HS-27A (cell line): ENCODE measurements around the gene ZNF771.
"Not testable (repeated sequence)": the region's sequence is repeated elsewhere in the genome, so short reads cannot be mapped to it uniquely, and the experiment has no call there.

Experiments
- DNase-seq: peaks from one replicate; pipeline ENCODE4 v3.0.0-alpha.2; 2012; ENCODE audit warnings: low read depth, missing footprints

ZNF771 gene

DNA sequence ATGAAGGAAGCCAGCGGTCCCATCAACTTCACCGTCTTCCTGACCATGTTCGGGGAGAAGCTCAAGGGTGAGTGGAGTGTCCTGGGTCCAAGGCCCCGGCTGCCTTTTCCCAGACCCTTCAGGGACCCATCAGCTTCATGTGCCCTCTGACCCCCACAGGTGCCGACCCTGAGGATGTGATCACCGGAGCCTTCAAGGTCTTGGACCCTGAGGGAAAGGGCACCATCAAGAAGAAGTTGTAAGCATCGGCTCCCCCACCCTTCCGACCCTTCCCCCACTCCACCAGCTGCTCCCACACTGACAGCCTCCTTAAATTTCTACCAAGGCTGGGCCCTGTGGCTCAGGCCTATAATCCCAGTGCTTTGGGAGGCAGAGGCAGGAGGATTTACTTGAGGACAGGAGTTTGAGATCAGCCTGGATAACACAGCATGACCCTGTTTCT lies 30.9 kb upstream of the ZNF771 start:
- DNase-seq, result no peak

DNA sequence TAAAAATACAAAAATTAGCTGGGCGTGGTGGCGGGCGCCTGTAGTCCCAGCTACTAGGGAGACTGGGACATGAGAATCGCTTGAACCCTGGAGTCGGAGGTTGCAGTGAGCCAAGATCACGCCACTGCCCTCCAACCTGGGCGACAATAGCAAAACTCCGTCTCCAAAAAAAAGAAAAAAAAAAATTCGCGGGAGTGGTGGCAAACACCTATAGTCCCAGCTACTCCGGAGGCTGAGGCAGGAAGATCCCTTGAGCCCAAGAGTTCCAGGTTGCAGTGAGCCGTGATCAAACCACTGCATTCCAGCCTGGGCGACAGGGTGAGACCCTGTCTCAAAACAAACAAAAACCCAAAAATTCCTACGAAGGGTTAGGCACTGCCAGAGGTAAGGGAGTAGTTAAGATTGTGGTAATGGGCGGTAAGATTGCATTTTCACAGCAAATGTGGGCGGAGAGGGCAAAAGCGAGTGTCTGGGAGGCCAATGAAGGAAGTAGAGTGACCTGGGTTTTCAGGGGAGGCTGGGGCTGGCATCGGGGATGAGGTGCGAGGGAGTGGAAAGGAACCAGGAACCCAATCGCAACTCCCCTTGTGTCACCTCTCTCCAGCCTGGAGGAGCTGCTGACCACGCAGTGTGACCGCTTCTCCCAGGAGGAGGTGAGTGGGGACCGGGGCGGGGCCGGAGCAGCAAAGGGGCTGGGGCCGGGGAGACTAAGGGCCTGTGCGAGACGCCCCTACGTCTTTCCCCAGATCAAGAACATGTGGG lies 30.2 kb upstream of the ZNF771 start:
- no peak for DNase-seq

DNA sequence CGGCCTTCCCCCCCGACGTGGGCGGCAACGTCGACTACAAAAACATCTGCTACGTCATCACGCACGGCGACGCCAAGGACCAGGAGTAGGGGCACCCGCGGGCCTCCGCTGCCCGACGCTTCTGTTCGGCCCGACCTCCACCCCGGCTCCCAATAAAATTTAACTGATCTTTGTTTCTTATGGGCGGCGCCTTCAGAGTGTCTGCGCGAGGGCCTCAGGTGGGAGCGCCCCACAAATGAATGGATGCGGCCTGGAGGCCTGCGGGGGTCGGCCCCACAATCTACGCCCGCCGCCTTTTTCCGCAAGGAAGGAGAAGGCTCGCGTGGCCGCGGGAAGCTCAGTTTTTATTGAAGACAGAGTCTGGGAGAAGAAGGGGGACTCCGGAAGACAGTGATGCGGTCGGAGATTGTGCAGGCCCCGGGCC lies 29.6 kb upstream of the ZNF771 start:
- DNase-seq, result peak; percentile 70

DNA sequence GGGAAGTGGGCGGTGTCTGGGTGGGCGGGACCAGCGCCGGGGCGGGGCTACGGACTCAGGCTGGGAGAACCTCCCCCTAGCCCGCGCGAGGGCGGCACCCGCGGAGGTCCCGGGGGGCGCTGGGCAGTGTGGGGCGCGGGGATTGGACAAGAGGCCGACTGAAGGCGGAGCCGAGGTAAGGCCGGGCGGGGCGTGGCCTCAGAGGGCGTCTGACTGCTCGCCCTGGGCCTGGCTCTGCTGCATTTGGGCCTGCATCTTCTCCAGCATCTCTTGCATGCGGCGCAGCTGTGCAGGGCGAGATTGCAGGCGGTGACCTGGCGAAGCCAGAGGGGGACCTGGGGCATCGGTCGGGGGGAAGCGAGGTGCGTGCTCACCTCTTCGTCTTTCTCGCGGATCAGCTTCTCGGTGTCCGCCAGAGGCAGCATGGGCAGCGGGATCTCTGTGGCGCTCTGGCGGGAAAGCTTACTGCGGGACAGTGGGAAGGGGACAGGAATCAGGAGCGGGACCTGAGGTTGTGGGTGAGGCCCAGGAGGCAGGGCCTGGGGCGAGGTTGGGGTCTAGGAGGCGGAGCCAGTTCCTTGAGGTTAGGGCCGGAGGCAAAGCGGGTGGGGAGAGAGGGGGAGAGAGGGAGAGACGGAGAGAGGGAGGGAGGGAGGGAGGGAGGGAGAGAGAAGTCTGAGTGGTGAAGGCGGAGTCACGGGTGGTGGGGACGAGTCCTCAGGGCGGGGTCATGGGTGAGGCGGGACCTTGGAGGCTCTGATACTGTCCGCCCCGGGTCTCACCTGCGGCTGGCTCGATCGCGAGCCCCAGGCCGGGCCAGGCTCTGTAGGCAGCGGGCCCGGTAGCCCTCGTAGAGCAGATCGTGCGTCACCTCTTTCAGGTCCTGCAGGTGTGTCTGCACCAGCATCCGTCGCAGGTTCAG lies 28.9 kb upstream of the ZNF771 start:
- DNase-seq, result peak; percentile 84

DNA sequence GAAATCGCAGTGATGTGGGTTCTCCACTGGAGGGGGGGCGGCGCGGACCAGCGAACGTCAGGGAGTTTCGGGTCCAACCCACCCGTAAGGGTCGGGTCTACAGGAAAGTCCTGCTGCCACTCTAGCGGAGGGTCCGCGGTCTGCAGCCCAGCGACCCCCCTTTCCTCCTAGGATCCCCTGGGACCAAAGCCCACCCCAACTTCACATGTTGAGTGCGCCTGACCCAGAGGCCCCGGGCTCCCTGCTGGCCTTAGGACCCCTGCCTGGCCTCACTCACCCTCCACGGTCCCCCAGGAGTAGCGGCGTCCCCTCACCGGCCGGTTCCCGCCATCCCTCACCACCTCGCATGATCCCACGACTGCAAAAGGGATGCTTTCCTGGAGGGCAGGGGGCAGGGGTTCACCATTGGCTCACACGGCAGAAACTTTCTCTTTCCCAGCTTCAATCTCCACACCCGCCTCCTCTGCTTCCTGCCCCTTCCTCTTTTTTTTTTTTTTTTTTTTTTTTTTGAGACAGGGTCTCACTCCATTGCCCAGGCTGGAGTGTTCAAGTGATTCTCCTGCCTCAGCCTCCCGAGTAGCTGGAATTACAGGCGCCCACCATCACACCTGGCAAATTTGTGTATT lies 28.1 kb upstream of the ZNF771 start:
- no peak for DNase-seq

DNA sequence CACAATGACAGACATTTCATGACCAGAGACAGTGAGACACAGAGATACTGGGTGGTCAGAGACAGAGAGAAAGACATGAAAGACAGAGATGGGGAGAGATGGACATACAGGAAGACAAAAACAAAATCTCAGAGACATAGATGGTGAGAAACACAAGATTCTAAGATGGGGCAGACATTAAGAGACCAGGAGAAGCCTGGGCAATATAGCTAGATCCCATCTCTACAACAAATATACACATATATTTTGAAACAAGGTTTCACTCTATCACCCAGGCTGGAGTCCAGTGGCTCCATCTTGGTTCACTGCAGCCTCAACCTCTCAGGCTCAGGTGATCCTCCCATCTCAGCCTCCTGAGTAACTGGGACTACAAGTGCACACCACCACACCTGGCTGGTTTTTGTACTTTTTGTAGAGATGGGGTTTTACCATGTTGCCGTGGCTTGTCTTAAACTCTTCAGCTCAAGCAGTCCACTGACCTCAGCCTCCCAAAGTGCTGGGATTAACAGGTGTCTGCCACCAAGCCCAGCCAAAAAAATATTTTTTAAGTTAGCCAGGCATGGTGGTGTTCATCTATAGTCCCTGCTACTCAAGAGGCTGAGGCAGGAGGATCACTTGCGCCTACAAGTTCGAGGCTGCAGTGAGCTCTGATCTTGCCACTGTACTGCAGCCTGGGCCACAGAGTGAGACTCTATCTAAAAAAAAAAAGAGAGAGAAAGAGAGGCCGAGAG lies 27.2 kb upstream of the ZNF771 start:
- DNase-seq, result no peak

DNA sequence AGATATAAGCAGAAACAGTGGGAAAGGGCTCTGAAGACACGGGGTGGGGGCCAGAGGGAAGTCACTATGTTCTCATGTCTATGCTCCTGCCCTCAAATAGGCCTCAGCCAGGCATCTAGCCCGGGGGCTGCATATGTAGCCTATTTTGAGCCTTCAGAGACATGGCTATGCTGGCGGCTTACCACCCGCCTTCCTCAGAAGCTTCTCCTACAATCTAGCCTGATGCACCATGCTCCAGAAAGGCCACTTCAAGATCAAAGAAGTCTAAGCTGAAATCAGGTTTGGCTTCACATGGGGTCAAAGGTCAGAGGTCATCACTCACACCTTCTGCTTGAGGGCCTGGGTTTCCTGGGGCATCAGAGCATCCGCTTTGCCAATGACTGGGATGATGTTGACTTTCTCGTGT lies 26.6 kb upstream of the ZNF771 start:
- DNase-seq, result no peak

DNA sequence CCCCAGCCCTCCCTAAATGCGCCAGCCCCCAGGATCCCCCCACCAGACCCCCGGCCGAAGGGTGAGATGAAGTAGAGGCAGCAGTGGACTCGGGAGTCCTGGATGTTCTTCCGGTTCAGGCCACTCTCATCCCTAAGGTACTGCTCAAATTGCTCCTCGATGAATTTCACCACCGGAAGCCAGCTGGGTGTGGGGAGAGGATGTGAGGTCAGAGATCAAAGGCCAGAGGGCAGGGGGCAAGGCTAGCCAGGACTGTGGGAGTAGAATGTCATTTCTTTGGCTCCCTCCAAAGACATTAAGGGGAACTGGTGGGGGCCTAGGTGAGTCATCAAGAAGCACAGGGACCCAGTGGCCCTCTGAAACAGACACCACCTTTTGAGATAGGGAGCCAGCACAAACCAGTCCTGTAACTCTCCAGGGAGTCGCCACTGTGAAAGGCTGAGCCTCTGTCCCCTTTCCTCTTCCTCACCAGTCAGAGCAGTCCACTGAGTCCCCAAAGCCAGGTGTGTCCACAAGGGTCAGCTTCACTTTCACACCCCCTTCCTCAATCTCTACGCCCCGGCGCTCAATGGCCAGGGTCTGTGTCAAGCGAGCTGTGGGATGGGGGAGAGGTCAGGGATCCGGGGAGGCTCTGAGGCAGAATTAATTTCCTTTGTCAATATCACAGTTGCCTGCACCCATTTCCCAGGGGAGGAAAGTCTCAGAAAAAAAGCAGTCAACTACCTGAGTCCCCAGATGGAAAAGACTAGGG lies 25.9 kb upstream of the ZNF771 start:
- DNase-seq, result no peak

DNA sequence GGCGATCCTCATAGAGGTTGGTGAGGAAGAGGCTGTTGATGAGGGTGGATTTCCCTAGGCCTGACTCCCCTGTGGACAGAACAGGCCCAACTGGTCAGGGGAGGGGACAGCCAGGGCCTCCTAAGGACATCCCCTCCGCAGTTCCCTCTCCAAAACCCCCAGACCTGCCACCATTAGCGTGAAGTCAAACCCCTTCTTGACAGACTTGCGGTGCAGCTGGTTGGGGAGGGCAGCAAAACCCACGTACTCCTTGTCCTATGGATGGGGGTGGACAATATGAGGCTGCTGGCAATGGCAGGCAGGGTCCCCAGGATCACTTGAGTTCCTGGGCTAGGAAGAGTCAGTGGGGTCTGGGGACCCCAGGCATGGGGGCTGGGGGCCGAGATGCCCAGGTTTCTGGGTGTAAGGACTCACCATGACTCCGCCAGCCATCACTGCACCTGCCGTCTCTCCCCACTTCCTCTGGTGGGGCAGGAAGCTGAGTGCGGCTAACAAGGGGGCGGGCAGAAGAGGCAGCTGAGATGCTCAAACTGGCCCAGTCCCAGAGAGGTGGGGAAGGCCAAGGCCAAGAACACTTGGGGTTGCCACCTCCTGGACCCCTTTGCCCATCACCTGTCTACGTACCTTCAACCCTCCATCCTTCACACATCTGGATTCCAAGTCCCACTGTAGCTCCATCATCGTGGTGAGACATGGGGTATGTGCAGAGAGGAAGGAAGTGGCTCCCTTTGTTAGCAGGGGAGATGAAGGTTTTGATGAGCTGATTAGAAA lies 25.1 kb upstream of the ZNF771 start, which contains the start of gene SEPTIN1:
Gene SEPTIN1, minus strand, starts transcription at position 451 of the 771 bp plus-strand sequence. Its CDS starts 19 bp downstream, at position 432.
- no peak for DNase-seq

DNA sequence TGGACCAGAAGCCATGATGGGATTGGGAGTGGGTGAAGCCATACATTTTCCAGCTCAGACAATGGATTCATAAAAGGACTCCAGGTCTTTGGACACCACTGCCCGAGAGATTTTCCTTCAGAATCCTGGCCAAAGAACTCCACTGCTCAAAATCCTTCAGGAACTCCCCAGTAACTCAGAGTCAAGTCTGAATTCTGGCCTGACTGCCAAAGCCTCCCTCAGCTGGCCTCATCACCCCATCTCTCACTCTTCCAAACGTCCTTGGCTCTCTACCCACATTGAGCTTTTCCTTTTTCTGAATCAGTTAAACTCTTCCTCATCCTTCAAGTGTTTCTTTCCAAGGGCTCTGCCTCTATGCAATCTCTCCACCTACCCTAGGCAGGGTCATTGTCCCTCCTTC lies 23.9 kb upstream of the ZNF771 start:
- no peak for DNase-seq

DNA sequence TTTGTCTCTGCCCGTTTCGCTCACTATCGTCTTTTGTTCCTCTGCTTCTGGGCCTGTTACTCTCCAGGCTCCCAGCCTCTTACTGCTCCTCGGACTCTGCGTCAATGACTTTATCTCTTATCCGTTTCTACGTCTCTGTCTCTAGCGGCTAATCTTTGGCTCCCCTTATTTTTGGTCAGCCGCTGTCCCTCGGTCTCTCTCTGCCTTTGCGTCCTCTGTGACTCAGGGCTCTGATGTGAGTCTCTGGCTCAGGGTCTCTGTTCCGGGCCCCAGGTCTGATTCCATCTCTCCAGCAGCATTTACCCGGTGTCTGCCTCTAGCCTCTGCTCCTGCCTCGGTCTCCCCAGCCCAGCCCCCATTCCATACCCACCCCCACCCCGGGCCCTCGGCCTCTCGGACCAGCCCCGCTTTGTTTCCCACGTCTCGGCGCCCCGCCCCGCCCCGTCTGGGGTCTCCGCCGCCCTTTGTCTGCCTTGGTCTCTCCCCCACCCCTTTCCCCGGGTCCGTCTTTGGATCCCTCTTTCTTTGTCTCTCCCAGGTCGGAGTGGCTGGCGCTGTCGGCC lies 12.7 kb upstream of the ZNF771 start:
- DNase-seq, result no peak

DNA sequence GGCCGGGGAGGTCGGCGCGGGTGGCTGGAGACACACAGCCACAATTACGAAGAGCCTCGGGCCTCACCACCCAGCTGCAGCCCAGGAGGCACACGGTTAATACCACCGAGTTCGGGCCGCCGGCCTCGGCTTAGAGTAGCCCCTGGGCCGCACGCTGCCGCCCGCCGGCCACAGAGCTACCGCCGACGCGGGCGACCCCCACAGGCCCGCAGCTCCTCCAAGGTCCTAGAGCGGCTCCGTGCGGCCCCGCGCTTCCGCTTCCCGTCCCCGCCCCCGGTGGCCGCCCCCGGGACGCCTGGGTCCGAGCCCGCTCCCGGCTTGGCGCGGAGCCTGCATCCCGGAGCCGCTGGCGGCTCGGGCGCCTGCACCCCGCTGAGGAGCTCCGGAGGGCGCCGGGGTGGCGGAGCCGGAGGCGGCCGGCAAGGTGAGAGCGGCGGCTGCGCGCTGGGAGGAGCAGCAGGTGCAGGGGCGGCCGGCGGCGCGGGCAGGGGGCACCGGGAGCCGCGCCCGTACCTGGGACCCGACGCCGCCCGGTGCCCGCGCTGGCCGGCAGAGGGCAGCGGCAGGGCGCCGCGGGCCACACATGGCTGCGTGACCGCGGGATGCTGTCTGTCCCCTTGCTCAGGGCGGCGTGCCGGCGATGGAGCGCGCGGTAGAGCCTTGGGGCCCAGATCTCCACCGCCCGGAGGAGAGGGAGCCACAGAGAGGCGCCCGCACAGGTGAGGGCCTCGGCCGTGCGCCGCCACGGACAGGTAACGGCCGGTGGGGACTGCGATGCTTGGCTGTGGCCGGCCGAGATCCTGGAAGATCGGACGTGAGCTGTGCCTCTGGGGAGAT lies 12.0 kb upstream of the ZNF771 start, which contains the start of gene ZNF48:
Gene ZNF48, plus strand, starts transcription at position 266 of the 837 bp plus-strand sequence. Its CDS starts 375 bp downstream, at position 641.
- DNase-seq, result no peak

DNA sequence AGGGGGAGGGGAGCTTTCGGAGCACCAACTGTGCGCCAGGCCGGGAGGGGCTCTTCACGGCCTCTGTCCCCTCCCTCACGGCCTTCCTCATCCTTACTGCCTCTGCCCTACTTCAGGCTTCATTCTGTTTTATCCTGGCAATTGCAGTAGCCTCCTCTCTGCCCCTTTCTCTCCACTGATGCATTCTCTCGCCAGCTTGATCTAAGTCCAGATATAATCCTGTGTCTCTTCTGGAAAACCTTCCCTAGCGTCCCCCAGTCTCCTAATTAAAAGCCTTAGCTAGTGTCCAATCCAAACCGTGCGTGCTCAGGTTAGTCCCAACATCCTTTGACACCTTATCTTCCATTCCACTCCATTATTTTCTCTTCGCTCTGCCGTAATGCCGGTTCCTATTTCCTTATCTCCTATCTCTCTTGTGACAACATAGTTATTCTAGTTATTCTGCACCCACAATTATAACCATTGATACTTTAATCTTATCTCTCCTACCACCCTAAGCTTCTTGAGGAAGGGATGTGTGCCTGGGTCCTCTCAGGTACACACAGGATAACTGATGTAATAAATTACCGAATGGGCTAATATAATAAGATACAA lies 11.3 kb upstream of the ZNF771 start:
- DNase-seq, result no peak

DNA sequence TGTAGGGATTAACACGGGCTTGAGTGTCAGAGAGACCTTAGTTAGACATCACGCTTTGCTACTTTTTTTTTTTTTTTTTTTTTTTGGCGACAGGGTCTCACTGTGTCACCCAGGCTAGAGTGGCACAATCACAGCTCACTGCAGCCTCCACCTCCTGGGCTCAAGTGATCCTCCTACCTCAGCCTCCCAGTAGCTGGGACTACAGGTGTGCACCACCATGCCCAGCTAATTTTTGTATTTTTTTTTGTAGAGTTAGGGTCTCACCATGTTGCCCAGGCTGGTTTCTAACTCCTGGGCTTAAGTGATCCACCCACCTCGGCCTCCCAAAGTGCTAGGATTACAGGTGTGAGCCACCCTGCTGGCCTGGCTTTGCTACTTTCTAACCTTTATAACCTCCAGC lies 10.8 kb upstream of the ZNF771 start:
- not testable (repeated sequence) for DNase-seq

DNA sequence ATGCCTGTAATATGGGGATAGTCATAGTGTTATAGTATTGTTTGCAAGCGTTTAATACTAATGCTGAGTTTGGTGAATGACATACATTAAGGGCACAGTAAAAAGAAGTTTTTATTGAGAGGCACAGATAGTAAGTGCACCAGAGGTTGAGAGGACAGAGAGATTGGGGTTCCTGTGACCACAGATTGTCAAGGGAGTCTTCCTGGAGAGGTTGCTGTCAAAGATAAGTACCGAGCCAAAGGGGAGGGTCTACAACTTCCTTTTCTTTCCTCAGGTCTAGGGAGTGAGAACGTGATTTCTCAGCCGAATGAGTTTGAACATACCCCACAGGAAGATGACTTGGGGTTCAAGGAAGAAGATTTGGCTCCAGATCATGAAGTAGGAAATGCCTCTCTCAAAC lies 10.3 kb upstream of the ZNF771 start:
- DNase-seq, result no peak

DNA sequence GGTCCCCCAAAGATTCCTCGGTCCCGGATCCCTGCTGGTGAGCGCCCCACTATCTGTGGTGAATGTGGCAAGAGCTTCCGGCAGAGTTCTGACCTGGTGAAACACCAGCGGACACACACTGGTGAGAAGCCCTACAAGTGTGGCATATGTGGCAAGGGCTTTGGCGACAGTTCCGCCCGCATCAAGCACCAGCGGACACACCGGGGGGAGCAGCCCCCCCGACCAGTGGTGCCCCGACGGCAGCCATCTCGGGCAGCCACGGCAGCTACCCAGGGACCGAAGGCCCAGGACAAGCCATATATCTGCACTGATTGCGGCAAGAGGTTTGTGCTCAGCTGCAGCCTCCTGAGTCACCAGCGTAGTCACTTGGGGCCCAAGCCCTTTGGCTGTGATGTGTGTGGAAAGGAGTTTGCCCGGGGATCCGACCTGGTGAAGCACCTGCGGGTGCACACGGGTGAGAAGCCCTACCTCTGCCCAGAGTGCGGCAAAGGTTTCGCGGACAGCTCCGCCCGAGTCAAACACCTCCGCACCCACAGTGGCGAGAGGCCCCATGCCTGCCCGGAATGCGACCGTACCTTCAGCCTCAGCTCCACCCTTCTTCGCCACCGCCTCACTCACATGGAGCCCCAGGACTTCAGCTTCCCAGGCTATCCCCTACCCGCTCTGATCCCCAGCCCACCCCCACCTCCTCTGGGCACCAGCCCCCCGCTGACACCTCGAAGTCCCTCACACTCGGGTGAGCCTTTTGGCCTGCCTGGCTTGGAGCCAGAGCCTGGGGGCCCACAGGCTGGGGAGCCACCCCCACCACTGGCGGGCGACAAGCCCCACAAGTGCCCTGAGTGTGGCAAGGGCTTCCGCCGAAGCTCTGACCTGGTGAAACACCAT lies 9.4 kb upstream of the ZNF771 start:
- DNase-seq, result no peak

DNA sequence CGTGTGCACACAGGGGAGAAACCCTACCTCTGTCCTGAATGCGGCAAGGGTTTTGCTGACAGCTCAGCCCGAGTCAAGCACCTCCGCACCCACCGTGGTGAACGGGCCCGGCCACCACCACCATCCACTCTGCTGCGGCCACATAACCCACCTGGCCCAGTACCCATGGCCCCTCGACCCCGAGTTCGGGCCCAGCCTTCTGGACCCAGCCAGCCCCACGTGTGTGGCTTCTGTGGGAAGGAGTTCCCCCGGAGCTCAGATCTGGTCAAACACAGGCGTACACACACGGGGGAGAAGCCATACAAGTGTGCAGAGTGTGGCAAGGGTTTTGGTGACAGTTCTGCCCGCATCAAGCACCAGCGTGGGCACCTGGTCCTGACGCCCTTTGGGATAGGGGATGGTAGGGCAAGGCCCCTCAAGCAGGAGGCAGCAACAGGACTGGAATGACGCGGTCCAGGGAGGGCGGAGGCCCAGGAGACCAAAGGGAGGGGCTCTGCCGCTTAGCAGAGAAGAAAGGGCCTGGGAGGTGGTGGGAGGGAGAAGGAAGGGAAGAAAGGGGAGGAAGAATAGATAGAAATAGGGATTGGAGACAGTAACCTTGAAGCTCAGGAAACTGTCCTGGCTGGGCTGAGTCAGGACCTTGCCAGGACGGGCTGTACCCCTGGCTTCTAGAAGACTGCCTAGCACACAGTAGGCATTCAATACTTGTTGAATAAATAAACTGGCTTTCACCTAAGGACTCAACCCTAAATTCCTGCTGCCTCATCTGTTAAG lies 8.6 kb upstream of the ZNF771 start:
- DNase-seq, result no peak
